A549 (cell line): ENCODE data around the gene TMEM30A. TPM values are rescaled to one million over a fixed set of nuclear protein-coding genes. Genes with fewer than 3 reads are reported as not detected.

Experiments used
- ATAC-seq, 2 experiments: fragments of 200-7000 bp in 1 of 2; fragments of >200 bp in 1 of 2; cut with Nextera tagmentation in 1 of 2; cut with Tn5 transposase in 1 of 2; 3 replicates each; pipeline versions ENCODE4 v1.8.0 to v1.9.1; 2018 to 2020; ENCODE audit warnings: mild to moderate bottlenecking in 1 of 2, moderate library complexity in 1 of 2
- CTCF ChIA-PET: fragments of 300-600 bp; sonication (Branson Sonifier 250); formaldehyde crosslinking; extraction: SDS; loops from one replicate; lab custom pipeline; 2021; ENCODE audit warnings: antibody characterized with exemption, inconsistent platforms; lab: Yijun Ruan, JAX
- POLR2A ChIA-PET: fragments of 350-600 bp; formaldehyde crosslinking; extraction: SDS; loops from one replicate; lab custom pipeline; 2021; ENCODE audit warnings: antibody characterized with exemption, inconsistent platforms; lab: Yijun Ruan, JAX
- DNase-seq, 2 experiments: peaks; one replicate each; pipeline versions ENCODE4 v3.0.0 to v3.0.0-alpha.2; 2011 to 2016; ENCODE audit warnings: low read depth in 1 of 2, low spot score in 1 of 2
- FAIRE-seq: peaks from 2 replicates; lab custom pipeline; 2011; peaks lifted over from hg19 to GRCh38; lab: Jason Lieb, UNC
- H3K27ac ChIP-seq, 2 experiments: fragments of >200 bp; sonication (Bioruptor Twin); formaldehyde crosslinking; 3 replicates each; pipeline ENCODE4 v1.5.1; 2016 to 2017
- H3K4me1 ChIP-seq: fragments of >200 bp; sonication (Bioruptor Twin); formaldehyde crosslinking; 3 replicates; pipeline ENCODE4 v1.6.1; 2016
- H3K4me2 ChIP-seq: fragments of >200 bp; sonication (Bioruptor Twin); formaldehyde crosslinking; 3 replicates; pipeline ENCODE4 v1.6.1; 2016
- H3K4me3 ChIP-seq: fragments of >200 bp; sonication (Bioruptor Twin); formaldehyde crosslinking; 3 replicates; pipeline ENCODE4 v1.5.1; 2016
- H3K9me3 ChIP-seq: fragments of >200 bp; sonication (Bioruptor Twin); formaldehyde crosslinking; 3 replicates; pipeline ENCODE4 v1.6.1; 2016
- ATOH8 ChIP-seq: fragments of 250-450 bp; sonication (Bioruptor Pico); IDR thresholded peaks from 2 replicates; pipeline ENCODE4 v1.5.0; 2020; ENCODE audit warnings: low read depth, mild to moderate bottlenecking, moderate library complexity
- BHLHE40 ChIP-seq: IDR thresholded peaks from 2 replicates; pipeline ENCODE4 v1.6.1; 2012; ENCODE audit warnings: low read depth, low read length, inconsistent platforms
- CEBPB ChIP-seq, 2 experiments: fragments of >200 bp in 1 of 2; sonication (Bioruptor Twin) in 1 of 2; formaldehyde crosslinking in 1 of 2; IDR thresholded peaks; 2 replicates each; pipeline ENCODE4 v1.6.1; 2012 to 2016
- EHMT2 ChIP-seq: fragments of 200-600 bp; sonication (generic); IDR thresholded peaks from 2 replicates; pipeline ENCODE4 v1.6.1; 2016; ENCODE audit warnings: antibody characterized with exemption, low read depth, mild to moderate bottlenecking, moderate library complexity
- ESRRA ChIP-seq: fragments of 150-350 bp; IDR thresholded peaks from 2 replicates; pipeline ENCODE4 v1.6.1; 2014; ENCODE audit warnings: mild to moderate bottlenecking, low read length, borderline replicate concordance
- FOSB ChIP-seq: fragments of 250-450 bp; sonication (Bioruptor Pico); IDR thresholded peaks from 2 replicates; pipeline ENCODE4 v1.5.0; 2020; ENCODE audit warnings: mild to moderate bottlenecking, moderate library complexity
- FOSL2 ChIP-seq, 2 experiments: fragments of 450-650 bp in 1 of 2; fragments of >200 bp in 1 of 2; sonication (Bioruptor Twin) in 1 of 2; formaldehyde crosslinking; IDR thresholded peaks; 2 replicates each; pipeline versions ENCODE4 v1.5.0 to v1.6.1; 2016 to 2020; ENCODE audit warnings: mild to moderate bottlenecking in 1 of 2, moderate library complexity in 1 of 2
- HDAC2 ChIP-seq: fragments of 200-600 bp; sonication (generic); IDR thresholded peaks from 2 replicates; pipeline ENCODE4 v1.6.1; 2016
- HOXB13 ChIP-seq: fragments of 250-450 bp; sonication (Bioruptor Pico); IDR thresholded peaks from 2 replicates; pipeline ENCODE4 v1.5.0; 2020; ENCODE audit warnings: low read depth, mild to moderate bottlenecking, moderate library complexity
- KDM1A ChIP-seq: fragments of 200-600 bp; sonication (generic); IDR thresholded peaks from 2 replicates; pipeline ENCODE4 v1.6.1; 2016; ENCODE audit warnings: low read depth, mild to moderate bottlenecking
- KDM5A ChIP-seq: fragments of 200-600 bp; sonication (generic); IDR thresholded peaks from 2 replicates; pipeline ENCODE4 v1.6.1; 2016; ENCODE audit warnings: antibody characterized with exemption, mild to moderate bottlenecking
- MAFK ChIP-seq: fragments of 450-650 bp; IDR thresholded peaks from 2 replicates; pipeline ENCODE4 v1.6.1; 2014; ENCODE audit not compliant: partially characterized antibody
- MAZ ChIP-seq: fragments of 150-350 bp; IDR thresholded peaks from 2 replicates; pipeline ENCODE4 v1.6.1; 2014; ENCODE audit warnings: antibody characterized with exemption, low read depth, low read length, borderline replicate concordance
- NFE2L2 ChIP-seq: fragments of 150-350 bp; conservative IDR thresholded peaks from 2 replicates; pipeline ENCODE4 v1.6.1; 2014; ENCODE audit warnings: low read length
- NPAS2 ChIP-seq: fragments of 250-450 bp; sonication (Bioruptor Pico); IDR thresholded peaks from 2 replicates; pipeline ENCODE4 v1.8.0; 2022; ENCODE audit warnings: mild to moderate bottlenecking, moderate library complexity, borderline replicate concordance
- NR3C1 ChIP-seq: fragments of >200 bp; sonication (Bioruptor Twin); formaldehyde crosslinking; IDR thresholded peaks from 3 replicates; pipeline ENCODE4 v1.6.1; 2017
- RAD21 ChIP-seq, 2 experiments: fragments of >200 bp in 1 of 2; sonication (Bioruptor Twin) in 1 of 2; formaldehyde crosslinking in 1 of 2; IDR thresholded peaks in 1 of 2; conservative IDR thresholded peaks in 1 of 2; 2 replicates in 1 of 2; 3 replicates in 1 of 2; pipeline ENCODE4 v1.6.1; 2012 to 2018; ENCODE audit warnings: inconsistent platforms in 1 of 2
- RFX5 ChIP-seq: fragments of 450-650 bp; IDR thresholded peaks from 2 replicates; pipeline ENCODE4 v1.7.1; 2014; ENCODE audit warnings: antibody characterized with exemption, mild to moderate bottlenecking, moderate library complexity
- TP53 ChIP-seq: fragments of 250-450 bp; sonication (Bioruptor Pico); IDR thresholded peaks from 2 replicates; pipeline ENCODE4 v1.5.0; 2021; ENCODE audit warnings: mild to moderate bottlenecking, moderate library complexity
- USF2 ChIP-seq: fragments of 450-650 bp; IDR thresholded peaks from 2 replicates; pipeline ENCODE4 v1.6.1; 2014; ENCODE audit warnings: antibody characterized with exemption
- ZC3H11A ChIP-seq: fragments of 450-650 bp; IDR thresholded peaks from 2 replicates; pipeline ENCODE4 v1.6.1; 2014; ENCODE audit warnings: antibody characterized with exemption, mild to moderate bottlenecking
- WGBS: methylation state at CpG from one replicate; pipeline ENCODE4 v1.1.6; 2017; ENCODE audit errors: missing lambda C conversion rate; 5-methylcytosine and 5-hydroxymethylcytosine counted together
- polyA plus RNA-seq, 4 experiments: library from polyadenylated mRNA; depleted of rRNA in 3 of 4; stranded (reverse); fragments of >200 nt; fragmentation: RNase III in 1 of 4; extraction: RNeasy Plus Mini Kit Qiagen cat#74134 plus additional on column Dnase treatment in 1 of 4; gene quantifications; 2 replicates in 3 of 4; 3 replicates in 1 of 4; pipeline ENCODE4 v1.2.3, GENCODE V29; 2011 to 2017
- TF ChIP-seq, protein P1 (sequence below): IDR thresholded peaks from 2 replicates; pipeline ENCODE4 v1.6.1; 2012

The TMEM30A gene
- polyA plus RNA-seq, 2 of the 4 experiments (the other 2 are of a cell fraction), result 65.1 to 75.5 TPM

GRCh38 chr6:75286955-75287354, 2.4 kb upstream of the TMEM30A start:
- ATAC-seq (no peak), DNase-seq (no peak), FAIRE-seq (no peak)
- no peak overlapping the region for H3K4me3 ChIP-seq
- H3K9me3 ChIP-seq, result no peaks in the 10 kb centered on the region
- H3K27ac ChIP-seq, result peak overlapping the region in 1 of 2 experiments; percentile 9; a peak in 3 of 6 replicates
- WGBS, result 62% methylated on average over 2 of the region's 2 CpGs
- H3K4me1 ChIP-seq, result peaks cover 16% of the 10 kb centered on the region
- H3K4me2 ChIP-seq, result peak overlapping the region; percentile 69
- CTCF ChIA-PET, result no interaction called here
- TF ChIP-seq RAD21 (conservative IDR thresholded peaks at IDR 0.05 in 1 of 2, IDR thresholded peaks at IDR 0.05 in 1 of 2) (no peak), KDM5A (no peak), MAFK (peak; percentile 36), NPAS2 (CRISPR knock-in tag) (no peak)
- TF ChIP-seq, all 56 proteins: peak for 1
- POLR2A ChIA-PET, result no interaction called here

- no peaks in the 10 kb centered on the region for H3K9me3 ChIP-seq
- WGBS, result 2% methylated on average over 6 of the region's 6 CpGs
- H3K27ac ChIP-seq, result peak overlapping the region; percentile 80 to 83
- no peak for FAIRE-seq
- TF ChIP-seq FOSB (CRISPR knock-in tag) (no peak), MAZ (no peak), NR3C1 (no peak), ZC3H11A (no peak), BHLHE40 (no peak), MAFK (no peak), KDM1A (no peak), RFX5 (no peak), NPAS2 (CRISPR knock-in tag) (no peak), ESRRA (no peak), NFE2L2 (no peak), ATOH8 (CRISPR knock-in tag) (no peak)
- TF ChIP-seq, protein P1, sequence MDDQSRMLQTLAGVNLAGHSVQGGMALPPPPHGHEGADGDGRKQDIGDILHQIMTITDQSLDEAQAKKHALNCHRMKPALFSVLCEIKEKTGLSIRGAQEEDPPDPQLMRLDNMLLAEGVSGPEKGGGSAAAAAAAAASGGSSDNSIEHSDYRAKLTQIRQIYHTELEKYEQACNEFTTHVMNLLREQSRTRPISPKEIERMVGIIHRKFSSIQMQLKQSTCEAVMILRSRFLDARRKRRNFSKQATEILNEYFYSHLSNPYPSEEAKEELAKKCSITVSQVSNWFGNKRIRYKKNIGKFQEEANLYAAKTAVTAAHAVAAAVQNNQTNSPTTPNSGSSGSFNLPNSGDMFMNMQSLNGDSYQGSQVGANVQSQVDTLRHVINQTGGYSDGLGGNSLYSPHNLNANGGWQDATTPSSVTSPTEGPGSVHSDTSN, result no peak
- TF ChIP-seq, all 56 proteins: peak for 0
- ChIA-PET CTCF (interaction anchor here (0.9 to 2.1 kb wide), 2 partner anchors 10 to 19 kb away, joined by 4 to 6 read pairs; no protein-coding TSS in a partner anchor), POLR2A (interaction anchor here (1.0 to 2.0 kb wide), 7 partner anchors 10 to 317 kb away, joined by 3 to 21 read pairs (median 6); partner anchors contain the start of genes COX7A2 and SENP6)
- Histone ChIP-seq H3K4me2 (peak overlapping the region; percentile 69), H3K4me1 (peaks cover 32% of the 10 kb centered on the region), H3K4me3 (peak overlapping the region; percentile 97)
- DNase-seq (no peak), ATAC-seq (peak; percentile 8 to 17; a peak in 2 of 6 replicates)
Observed at GRCh38 chr6:75285283-75285639, 669 bp upstream of the TMEM30A start.

DNA sequence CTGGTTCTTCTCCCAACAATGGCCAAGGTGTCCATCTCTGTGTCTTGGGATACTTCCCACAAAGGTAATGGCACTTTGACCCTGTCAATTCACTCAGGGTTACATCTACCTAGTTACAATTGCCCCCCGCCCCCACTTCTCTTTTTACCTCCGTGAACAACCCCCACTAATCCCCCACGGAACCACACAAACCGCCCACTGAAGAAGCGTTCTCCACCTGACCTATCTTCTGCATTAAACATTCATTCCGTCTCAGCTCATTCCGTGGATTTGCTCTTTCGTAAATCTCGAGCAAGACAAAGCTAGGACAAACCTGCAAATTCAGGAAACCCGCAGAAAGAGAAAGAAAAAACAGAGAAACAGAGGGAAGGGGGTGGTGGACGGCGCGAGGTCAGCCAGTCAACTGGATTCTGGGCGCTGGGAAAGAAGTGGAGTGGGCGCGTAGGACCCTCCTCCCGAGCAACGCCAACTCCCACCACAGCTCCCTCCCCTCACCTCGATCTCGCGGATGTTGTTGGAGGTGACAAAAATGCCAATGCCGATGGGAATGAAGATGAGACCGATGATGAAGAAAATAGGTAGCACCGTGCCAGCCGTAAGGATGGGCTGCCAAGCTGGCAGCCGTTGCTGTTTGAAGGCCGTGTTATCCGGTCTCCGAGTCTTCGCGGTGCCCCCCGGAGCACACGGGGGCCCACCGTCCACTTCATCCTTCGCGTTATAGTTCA, 523 bp downstream of the TMEM30A start:
- Histone ChIP-seq H3K9me3 (no peaks in the 10 kb centered on the region), H3K4me3 (peak overlapping the region; percentile 97), H3K27ac (peak overlapping the region; percentile 94), H3K4me1 (peaks cover 44% of the 10 kb centered on the region), H3K4me2 (peak overlapping the region; percentile 85)
- WGBS, result under 1% methylated on average over 17 of the region's 36 CpGs
- ATAC-seq (peak; percentile 64 to 69), FAIRE-seq (no peak), DNase-seq (peak in 1 of 2 experiments; percentile 27)
- TF ChIP-seq HDAC2 (no peak), HOXB13 (CRISPR knock-in tag) (no peak), USF2 (no peak), EHMT2 (no peak), NR3C1 (no peak), CEBPB (IDR thresholded peaks at IDR 0.05) (no peak), FOSL2 (IDR thresholded peaks at IDR 0.05) (no peak), FOSL2 (CRISPR knock-in tag; IDR thresholded peaks at IDR 0.05) (no peak), NPAS2 (CRISPR knock-in tag) (no peak), ATOH8 (CRISPR knock-in tag) (no peak), TP53 (CRISPR knock-in tag) (no peak)
- TF ChIP-seq, protein P1, result no peak
- CTCF ChIA-PET, result interaction anchor here (0.8 to 2.1 kb wide), 3 partner anchors 13 to 18 kb away, joined by 3 to 6 read pairs (median 4); no protein-coding TSS in a partner anchor
- POLR2A ChIA-PET, result interaction anchor here (0.6 to 2.0 kb wide), 9 partner anchors 9 to 318 kb away, joined by 3 to 21 read pairs (median 5); partner anchors contain the start of genes COX7A2 and SENP6
